SK-N-SH (cell line): ENCODE data around the gene HDHD5. TPM values are rescaled to one million over a fixed set of nuclear protein-coding genes. Genes with fewer than 3 reads are reported as not detected.

Experiments
- CTCF ChIA-PET: fragments of 300-600, 350-600 bp; formaldehyde crosslinking; extraction: SDS; loops from one replicate; lab custom pipeline; 2021; lab: Yijun Ruan, JAX
- POLR2A ChIA-PET: fragments of 350-600 bp; sonication (Branson Sonifier 250); formaldehyde crosslinking; extraction: SDS; loops from one replicate; lab custom pipeline; 2020; ENCODE audit warnings: antibody characterized with exemption, inconsistent platforms; lab: Yijun Ruan, JAX
- DNase-seq: peaks from one replicate; pipeline ENCODE4 v3.0.0; 2012
- H2AFZ ChIP-seq: fragments of 200-600 bp; sonication (generic); 2 replicates; pipeline ENCODE4 v1.8.1; 2016; ENCODE audit warnings: antibody characterized with exemption, mild to moderate bottlenecking, low read depth
- H3F3A ChIP-seq: fragments of 200-600 bp; sonication (generic); replicated peaks from 2 replicates; pipeline ENCODE3; 2016; ENCODE audit warnings: antibody characterized with exemption, mild to moderate bottlenecking; ENCODE audit not compliant: insufficient read depth
- H3K27ac ChIP-seq, 2 experiments: fragments of 200-500 bp in 1 of 2; fragments of 200-600 bp in 1 of 2; sonication (Bioruptor generic) in 1 of 2; sonication (generic), shearing (Covaris generic) in 1 of 2; 2 replicates each; pipeline versions ENCODE4 v1.5.1 to v1.6.1; 2014 to 2016; ENCODE audit warnings: low read depth in 2 of 2, inconsistent platforms in 1 of 2, low read length in 1 of 2, mild to moderate bottlenecking in 1 of 2, mixed read lengths in 1 of 2
- H3K27me3 ChIP-seq: fragments of 200-600 bp; sonication (generic), shearing (Covaris generic); 2 replicates; pipeline ENCODE4 v1.6.1; 2016; ENCODE audit warnings: mixed run types; ENCODE audit not compliant: insufficient read depth
- H3K36me3 ChIP-seq, 2 experiments: fragments of 200-500 bp in 1 of 2; fragments of 200-600 bp in 1 of 2; sonication (Bioruptor generic) in 1 of 2; sonication (generic) in 1 of 2; replicated peaks in 1 of 2; 2 replicates each; pipeline versions ENCODE3 to v1.5.1; 2014 to 2016; ENCODE audit warnings: low read length in 1 of 2, mild to moderate bottlenecking in 1 of 2; ENCODE audit not compliant: insufficient read depth in 2 of 2, control insufficient read depth in 1 of 2
- H3K4me1 ChIP-seq, 2 experiments: fragments of 200-500 bp in 1 of 2; fragments of 200-600 bp in 1 of 2; sonication (Bioruptor generic) in 1 of 2; sonication (generic), shearing (Covaris generic) in 1 of 2; 2 replicates each; pipeline versions ENCODE4 v1.5.1 to v1.6.1; 2014 to 2016; ENCODE audit warnings: low read depth in 1 of 2, low read length in 1 of 2, mixed run types in 1 of 2; ENCODE audit not compliant: insufficient read depth in 2 of 2, control insufficient read depth in 1 of 2
- H3K4me2 ChIP-seq: fragments of 200-600 bp; sonication (generic), shearing (Covaris generic); 2 replicates; pipeline ENCODE4 v1.6.1; 2017; ENCODE audit warnings: mixed run types
- H3K4me3 ChIP-seq, 2 experiments: fragments of 200-500 bp in 1 of 2; fragments of 200-600 bp in 1 of 2; sonication (Bioruptor generic) in 1 of 2; sonication (generic), shearing (Covaris generic) in 1 of 2; 2 replicates each; pipeline versions ENCODE4 v1.5.1 to v1.8.1; 2014 to 2016; ENCODE audit warnings: low read depth in 2 of 2, inconsistent platforms in 1 of 2, low read length in 1 of 2, mild to moderate bottlenecking in 1 of 2, mixed read lengths in 1 of 2, moderate library complexity in 1 of 2
- H3K79me2 ChIP-seq: fragments of 200-600 bp; sonication (generic); 2 replicates; pipeline ENCODE4 v1.8.1; 2017; ENCODE audit warnings: mild to moderate bottlenecking; ENCODE audit not compliant: insufficient read depth
- H3K9ac ChIP-seq: fragments of 200-600 bp; sonication (generic); 2 replicates; pipeline ENCODE4 v1.6.1; 2017; ENCODE audit warnings: mixed run types
- H3K9me2 ChIP-seq: fragments of 200-600 bp; sonication (generic); 2 replicates; pipeline ENCODE4 v1.6.1; 2017; ENCODE audit warnings: mixed run types
- H3K9me3 ChIP-seq: fragments of 200-600 bp; sonication (generic); 2 replicates; pipeline ENCODE4 v1.6.1; 2017; ENCODE audit warnings: mixed run types, mild to moderate bottlenecking, moderate library complexity
- H4K20me1 ChIP-seq: fragments of 200-600 bp; sonication (generic); 2 replicates; pipeline ENCODE4 v1.6.1; 2017; ENCODE audit warnings: mild to moderate bottlenecking, mixed run types; ENCODE audit not compliant: insufficient read depth
- CHD2 ChIP-seq: fragments of 150-350 bp; IDR thresholded peaks from 2 replicates; pipeline ENCODE4 v1.6.1; 2018; ENCODE audit warnings: low read length; ENCODE audit not compliant: partially characterized antibody
- CTCF ChIP-seq: fragments of 200-600 bp; sonication (generic); IDR thresholded peaks from 2 replicates; pipeline ENCODE4 v1.6.1; 2017; ENCODE audit warnings: antibody characterized with exemption, mild to moderate bottlenecking, moderate library complexity
- EP300 ChIP-seq, 2 experiments: IDR thresholded peaks; 2 replicates each; pipeline versions ENCODE4 v1.4.0 to v1.6.1; 2012; ENCODE audit warnings: borderline replicate concordance in 1 of 2, low read depth in 1 of 2, low read length in 1 of 2
- EZH2phosphoT487 ChIP-seq: fragments of 200-600 bp; sonication (generic); IDR thresholded peaks from 2 replicates; pipeline ENCODE4 v1.6.1; 2017; ENCODE audit warnings: low read depth, mixed run types, mild to moderate bottlenecking, antibody characterized with exemption, moderate library complexity, borderline replicate concordance
- FOXM1 ChIP-seq: IDR thresholded peaks from 2 replicates; pipeline ENCODE4 v1.4.0; 2012; ENCODE audit warnings: low read depth, mild to moderate bottlenecking
- GABPA ChIP-seq: IDR thresholded peaks from 2 replicates; pipeline ENCODE4 v1.4.0; 2012; ENCODE audit warnings: low read depth, mild to moderate bottlenecking
- IRF3 ChIP-seq: fragments of 150-350 bp; IDR thresholded peaks from 2 replicates; pipeline ENCODE4 v1.6.1; 2016; ENCODE audit warnings: mild to moderate bottlenecking, low read depth, low read length
- NFIC ChIP-seq: IDR thresholded peaks from 2 replicates; pipeline ENCODE4 v1.4.0; 2012; ENCODE audit warnings: borderline replicate concordance
- NRF1 ChIP-seq: IDR thresholded peaks from 2 replicates; pipeline ENCODE4 v1.6.1; 2012; ENCODE audit warnings: low read depth, mild to moderate bottlenecking, low read length
- PBX3 ChIP-seq: IDR thresholded peaks from 2 replicates; pipeline ENCODE4; 2012
- RFX5 ChIP-seq: IDR thresholded peaks from 2 replicates; pipeline ENCODE4 v1.6.1; 2012; ENCODE audit warnings: mild to moderate bottlenecking, improper control_type of control experiment, low read length
- SMC3 ChIP-seq: IDR thresholded peaks from 2 replicates; pipeline ENCODE4 v1.6.1; 2012; ENCODE audit warnings: low read depth, low read length, improper control_type of control experiment
- TCF12 ChIP-seq: IDR thresholded peaks from 2 replicates; pipeline ENCODE4 v1.4.0; 2012
- TEAD4 ChIP-seq: IDR thresholded peaks from 2 replicates; pipeline ENCODE4 v1.4.0; 2012; ENCODE audit warnings: mild to moderate bottlenecking, borderline replicate concordance; ENCODE audit not compliant: insufficient read depth
- USF1 ChIP-seq: IDR thresholded peaks from 2 replicates; pipeline ENCODE4 v1.4.0; 2012; ENCODE audit warnings: low read depth, borderline replicate concordance
- YY1 ChIP-seq: IDR thresholded peaks from 2 replicates; pipeline ENCODE4 v1.4.0; 2012; ENCODE audit warnings: low read depth, mild to moderate bottlenecking
- WGBS: methylation state at CpG from one replicate; pipeline ENCODE4 v1.1.6; 2017; ENCODE audit warnings: low lambda C conversion rate; 5-methylcytosine and 5-hydroxymethylcytosine counted together
- polyA plus RNA-seq, 3 experiments: library from polyadenylated mRNA; depleted of rRNA; stranded (reverse); fragments of >200 nt; gene quantifications; 2 replicates each; pipeline ENCODE4 v1.2.3, GENCODE V29; 2012
- TF ChIP-seq, protein P1 (sequence below): IDR thresholded peaks from 2 replicates; pipeline ENCODE4 v1.4.0; 2012; ENCODE audit warnings: low read depth, borderline replicate concordance

Gene HDHD5
- polyA plus RNA-seq, 1 of the 3 experiments (the other 2 are of a cell fraction): 43.3 TPM

- no peak overlapping the region for H3K4me3 ChIP-seq
- no peak overlapping the region for H3K9ac ChIP-seq
- H3K4me2 ChIP-seq: no peak overlapping the region
- no peaks in the 10 kb centered on the region for H3K9me3 ChIP-seq
- H3F3A ChIP-seq: no peaks in the 10 kb centered on the region
- H3K27ac ChIP-seq: no peak overlapping the region
- WGBS: 97% methylated on average over 3 of the region's 7 CpGs
- CTCF ChIA-PET: interaction anchor here (3.8 kb wide), 1 partner anchor 39 kb away, joined by 15 read pairs; no protein-coding TSS in a partner anchor
- H3K79me2 ChIP-seq: no peaks in the 10 kb centered on the region
- H2AFZ ChIP-seq: no peak overlapping the region
- H3K4me1 ChIP-seq: no peaks in the 10 kb centered on the region; a peak in 1 of 4 replicates
- no peaks in the 10 kb centered on the region for H4K20me1 ChIP-seq
- DNase-seq: no peak
- H3K27me3 ChIP-seq: no peaks in the 10 kb centered on the region
- POLR2A ChIA-PET: no interaction called here
- no peaks in the 10 kb centered on the region for H3K9me2 ChIP-seq
- TF ChIP-seq TCF12: no peak
- no peak for TF ChIP-seq IRF3
- TF ChIP-seq EP300 (IDR thresholded peaks at IDR 0.05; ENCODE audit: borderline replicate concordance in 1 of 2, low read depth in 1 of 2, low read length in 1 of 2): no peak
- TF ChIP-seq USF1: no peak
- TF ChIP-seq GABPA: no peak
- no peak for TF ChIP-seq FOXM1
- H3K36me3 ChIP-seq: peaks cover 0 to 11% of the 10 kb centered on the region in 2 experiments
Measured at GRCh38 chr22:17133137-17133536, 25.9 kb downstream of the HDHD5 start.

GRCh38 chr22:17132112-17132511, 27.0 kb downstream of the HDHD5 start:
- Histone ChIP-seq H3K27ac (no peak overlapping the region), H3K36me3 (peaks cover 0 to 3% of the 10 kb centered on the region in 2 experiments), H3K4me1 (no peaks in the 10 kb centered on the region; a peak in 1 of 4 replicates), H2AFZ (no peak overlapping the region), H3K27me3 (no peaks in the 10 kb centered on the region), H3K79me2 (no peaks in the 10 kb centered on the region), H3K9me2 (no peaks in the 10 kb centered on the region), H3K9ac (no peak overlapping the region), H4K20me1 (no peaks in the 10 kb centered on the region), H3K4me2 (no peak overlapping the region), H3K4me3 (no peak overlapping the region), H3F3A (no peaks in the 10 kb centered on the region), H3K9me3 (no peaks in the 10 kb centered on the region)
- ChIA-PET CTCF (interaction anchor here (0.9 to 3.8 kb wide), 3 partner anchors 13 to 370 kb away, joined by 3 to 15 read pairs (median 3); no protein-coding TSS in a partner anchor), POLR2A (no interaction called here)
- TF ChIP-seq CHD2: no peak
- no peak for TF ChIP-seq YY1
- no peak for TF ChIP-seq USF1
- TF ChIP-seq SMC3: no peak
- TF ChIP-seq CTCF: no peak
- TF ChIP-seq NRF1: no peak
- TF ChIP-seq FOXM1: no peak
- TF ChIP-seq EP300 (IDR thresholded peaks at IDR 0.05; ENCODE audit: borderline replicate concordance in 1 of 2, low read depth in 1 of 2, low read length in 1 of 2): no peak
- no peak for TF ChIP-seq NFIC
- TF ChIP-seq, protein P1, sequence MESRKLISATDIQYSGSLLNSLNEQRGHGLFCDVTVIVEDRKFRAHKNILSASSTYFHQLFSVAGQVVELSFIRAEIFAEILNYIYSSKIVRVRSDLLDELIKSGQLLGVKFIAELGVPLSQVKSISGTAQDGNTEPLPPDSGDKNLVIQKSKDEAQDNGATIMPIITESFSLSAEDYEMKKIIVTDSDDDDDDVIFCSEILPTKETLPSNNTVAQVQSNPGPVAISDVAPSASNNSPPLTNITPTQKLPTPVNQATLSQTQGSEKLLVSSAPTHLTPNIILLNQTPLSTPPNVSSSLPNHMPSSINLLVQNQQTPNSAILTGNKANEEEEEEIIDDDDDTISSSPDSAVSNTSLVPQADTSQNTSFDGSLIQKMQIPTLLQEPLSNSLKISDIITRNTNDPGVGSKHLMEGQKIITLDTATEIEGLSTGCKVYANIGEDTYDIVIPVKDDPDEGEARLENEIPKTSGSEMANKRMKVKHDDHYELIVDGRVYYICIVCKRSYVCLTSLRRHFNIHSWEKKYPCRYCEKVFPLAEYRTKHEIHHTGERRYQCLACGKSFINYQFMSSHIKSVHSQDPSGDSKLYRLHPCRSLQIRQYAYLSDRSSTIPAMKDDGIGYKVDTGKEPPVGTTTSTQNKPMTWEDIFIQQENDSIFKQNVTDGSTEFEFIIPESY: no peak
- TF ChIP-seq RFX5: no peak
- TF ChIP-seq EZH2phosphoT487: no peak
- no peak for TF ChIP-seq PBX3
- TF ChIP-seq TEAD4: no peak
- DNase-seq: no peak
- 53% methylated on average over 2 of the region's 2 CpGs for WGBS
